ENCODE results near the gene RPS6KL1. TPM values are rescaled to one million over a fixed set of nuclear protein-coding genes. Genes with fewer than 3 reads are reported as not detected.

Gene RPS6KL1
- total and polyA plus RNA-seq, 2 experiments from 2014 or later: 5.6 to 6.5 TPM

- Histone ChIP-seq H3F3A (replicated peaks; ENCODE audit: low read depth) (0 out of 2 replicates have a peak, but pooled peaks cover 6% of the 10 kb centered on the region), H3K4me3 (no peak overlapping the region), H3K4me2 (no peak overlapping the region), H3K79me2 (replicated peaks; ENCODE audit: insufficient read depth) (peaks cover 17% of the 10 kb centered on the region), H3K9me2 (ENCODE audit: insufficient read depth) (no peaks in the 10 kb centered on the region), H4K20me1 (replicated peaks; ENCODE audit: insufficient read depth) (peaks cover 54% of the 10 kb centered on the region), H3K27ac (ENCODE audit: low read depth) (no peak overlapping the region), H3K27me3 (ENCODE audit: insufficient read depth) (no peaks in the 10 kb centered on the region), H3K36me3 (ENCODE audit: insufficient read depth) (peaks cover 61% of the 10 kb centered on the region), H3K4me1 (ENCODE audit: insufficient read depth) (peaks cover 7% of the 10 kb centered on the region; the same call in 1 of the 2 replicates), H2AFZ (no peak overlapping the region)
- Mint-ChIP-seq H3K27me3 (ENCODE audit: insufficient read depth, low read depth, poor library complexity) (no peaks in the 10 kb centered on the region), H3K36me3 (ENCODE audit: low read depth) (peaks cover 88% of the 10 kb centered on the region), H3K27ac (no peak overlapping the region), H3K9me3 (no peaks in the 10 kb centered on the region), H3K4me3 (no peak overlapping the region), H3K4me1 (peaks cover 14% of the 10 kb centered on the region; the same call in 2 of the 3 replicates)
- no peak for TF ChIP-seq ZNF462 (CRISPR knock-in tag; IDR thresholded peaks at IDR 0.05)
- TF ChIP-seq STAT1 (IDR thresholded peaks at IDR 0.05; ENCODE audit: unreplicated experiment): no peak
- no peak for TF ChIP-seq ETS1 (IDR thresholded peaks at IDR 0.05)
- ATAC-seq (no peak), DNase-seq (ENCODE audit: low spot score) (no peak)
These were observed 30.3 kb downstream of the RPS6KL1 start for GRCh38 chr14:74892745-74893144.

- no peak overlapping the region for H2AFZ ChIP-seq
- H3F3A ChIP-seq (replicated peaks; ENCODE audit: low read depth): 0 out of 2 replicates have a peak, but pooled peaks cover 6% of the 10 kb centered on the region
- no peak for DNase-seq (ENCODE audit: low spot score)
- no peak overlapping the region for H3K4me2 ChIP-seq
- H3K9me3 Mint-ChIP-seq: no peaks in the 10 kb centered on the region
- no peak overlapping the region for H3K27ac ChIP-seq (ENCODE audit: low read depth)
- no peak overlapping the region for H3K4me3 ChIP-seq
- no peaks in the 10 kb centered on the region for H3K27me3 ChIP-seq (ENCODE audit: insufficient read depth)
- peaks cover 16% of the 10 kb centered on the region for H3K4me1 ChIP-seq (ENCODE audit: insufficient read depth)
- no peak for ATAC-seq
- no peak overlapping the region for H3K4me3 Mint-ChIP-seq
- H3K4me1 Mint-ChIP-seq: peaks cover 17% of the 10 kb centered on the region; the same call in 2 of the 3 replicates
- peaks cover 25% of the 10 kb centered on the region for H3K79me2 ChIP-seq (replicated peaks; ENCODE audit: insufficient read depth)
- H4K20me1 ChIP-seq (replicated peaks; ENCODE audit: insufficient read depth): peaks cover 52% of the 10 kb centered on the region
- no peak overlapping the region for H3K27ac Mint-ChIP-seq
- H3K27me3 Mint-ChIP-seq (ENCODE audit: insufficient read depth, low read depth, poor library complexity): no peaks in the 10 kb centered on the region
- peaks cover 54% of the 10 kb centered on the region for H3K36me3 ChIP-seq (ENCODE audit: insufficient read depth)
- H3K36me3 Mint-ChIP-seq (ENCODE audit: low read depth): peaks cover 79% of the 10 kb centered on the region
- no peaks in the 10 kb centered on the region for H3K9me2 ChIP-seq (ENCODE audit: insufficient read depth)
- no peak for TF ChIP-seq EZH2phosphoT487 (IDR thresholded peaks at IDR 0.05; ENCODE audit: unreplicated experiment)
These were observed 31.2 kb downstream of the RPS6KL1 start for GRCh38 chr14:74891870-74892269.
